GM18520 (cell line): ENCODE measurements around the gene SRGAP1.

Experiments
- ATAC-seq: cut with Tn5 transposase; IDR thresholded peaks from one replicate; pipeline ENCODE4 v1.9.1; 2021; ENCODE audit not compliant: unreplicated experiment

The SRGAP1 gene

GRCh38 chr12:63963868-63964267 is 119.4 kb downstream of the SRGAP1 start:
- ATAC-seq = no peak

- no peak for ATAC-seq
Observed at GRCh38 chr12:63964301-63964700, 119.8 kb downstream of the SRGAP1 start.

- no peak for ATAC-seq
Observed at GRCh38 chr12:63965936-63966605, 121.6 kb downstream of the SRGAP1 start.

DNA sequence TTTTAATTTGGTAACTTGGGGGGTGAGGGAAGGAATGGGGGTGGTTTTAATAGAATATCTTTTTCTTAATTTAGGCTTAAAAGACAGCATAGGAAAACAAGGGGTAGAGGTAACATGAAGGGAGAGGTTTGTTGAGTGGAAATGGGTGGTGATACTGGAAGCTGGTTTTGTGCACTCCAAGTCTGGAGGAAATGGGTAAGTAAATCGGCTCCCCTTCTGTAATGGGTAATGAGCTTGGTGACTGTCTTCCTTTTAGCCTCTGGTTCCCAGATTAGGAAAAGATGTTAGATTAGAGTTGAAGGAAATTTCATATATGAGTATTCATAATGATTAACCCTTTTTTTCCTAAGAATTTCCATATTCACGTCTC is 122.1 kb downstream of the SRGAP1 start:
- ATAC-seq = no peak

- no peak for ATAC-seq
Observed at GRCh38 chr12:63967358-63968145, 123.1 kb downstream of the SRGAP1 start.

DNA sequence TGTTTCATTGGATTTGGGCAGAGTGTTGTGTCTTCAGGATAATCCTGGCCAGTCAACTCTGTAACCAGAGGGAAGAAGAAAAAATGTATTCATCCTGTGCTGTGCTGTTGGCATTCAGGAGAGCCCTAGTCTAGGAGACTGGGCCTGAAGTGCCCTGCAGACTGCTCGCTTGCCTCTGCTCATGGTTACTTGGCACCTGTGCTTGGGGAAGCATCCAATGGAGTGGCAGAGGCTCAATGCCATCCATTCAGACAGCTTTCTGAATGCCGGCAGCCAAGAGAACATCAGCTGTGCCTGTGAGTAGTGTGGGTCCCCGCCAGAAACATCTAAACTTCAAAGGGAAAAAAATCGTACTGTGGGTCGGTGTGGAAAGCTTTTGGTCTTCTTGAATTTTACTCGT is 124.2 kb downstream of the SRGAP1 start:
- no peak for ATAC-seq

GRCh38 chr12:63976902-63977395 is 132.4 kb downstream of the SRGAP1 start:
- no peak for ATAC-seq

DNA sequence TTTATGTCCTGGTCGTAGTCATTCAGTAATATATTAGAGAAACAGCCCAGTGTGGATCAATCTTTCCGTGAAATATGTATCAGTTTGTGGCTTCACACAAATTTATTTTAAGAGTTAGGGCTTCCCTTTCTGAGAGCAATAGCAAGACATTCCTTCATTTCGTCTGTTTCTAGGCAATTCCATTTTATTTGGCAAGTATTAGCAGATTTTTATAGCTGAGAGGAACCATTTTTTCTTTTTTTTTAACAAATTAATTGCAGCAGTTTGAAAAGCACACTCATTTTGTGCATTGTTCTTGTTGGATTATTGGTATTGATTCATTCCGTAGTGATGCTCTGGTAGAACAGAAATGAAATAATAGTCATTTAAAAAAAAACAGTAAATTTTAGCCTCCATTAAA is 132.9 kb downstream of the SRGAP1 start:
- no peak for ATAC-seq

GRCh38 chr12:63978519-63978918 is 134.0 kb downstream of the SRGAP1 start:
- no peak for ATAC-seq

GRCh38 chr12:63980211-63980610 is 135.7 kb downstream of the SRGAP1 start:
- ATAC-seq = no peak

DNA sequence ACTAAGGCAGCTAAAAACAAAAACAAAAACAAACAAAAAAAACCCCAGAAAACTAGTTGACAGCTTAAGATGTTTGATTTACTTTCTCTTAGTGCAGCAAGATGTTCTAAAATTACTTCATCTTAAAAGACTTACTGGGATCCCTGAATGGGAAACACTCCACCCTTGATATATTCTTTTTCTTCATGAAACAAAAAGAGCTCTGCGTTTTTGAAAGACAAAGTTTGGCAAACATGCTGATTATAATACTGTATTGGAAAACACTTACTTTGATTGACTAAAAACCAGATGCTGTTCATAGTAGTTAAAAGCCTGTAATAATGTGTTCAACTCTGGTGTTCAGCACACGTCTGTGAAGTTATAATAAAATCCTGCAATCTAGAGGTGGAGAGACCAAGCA is 136.8 kb downstream of the SRGAP1 start:
- ATAC-seq = no peak

DNA sequence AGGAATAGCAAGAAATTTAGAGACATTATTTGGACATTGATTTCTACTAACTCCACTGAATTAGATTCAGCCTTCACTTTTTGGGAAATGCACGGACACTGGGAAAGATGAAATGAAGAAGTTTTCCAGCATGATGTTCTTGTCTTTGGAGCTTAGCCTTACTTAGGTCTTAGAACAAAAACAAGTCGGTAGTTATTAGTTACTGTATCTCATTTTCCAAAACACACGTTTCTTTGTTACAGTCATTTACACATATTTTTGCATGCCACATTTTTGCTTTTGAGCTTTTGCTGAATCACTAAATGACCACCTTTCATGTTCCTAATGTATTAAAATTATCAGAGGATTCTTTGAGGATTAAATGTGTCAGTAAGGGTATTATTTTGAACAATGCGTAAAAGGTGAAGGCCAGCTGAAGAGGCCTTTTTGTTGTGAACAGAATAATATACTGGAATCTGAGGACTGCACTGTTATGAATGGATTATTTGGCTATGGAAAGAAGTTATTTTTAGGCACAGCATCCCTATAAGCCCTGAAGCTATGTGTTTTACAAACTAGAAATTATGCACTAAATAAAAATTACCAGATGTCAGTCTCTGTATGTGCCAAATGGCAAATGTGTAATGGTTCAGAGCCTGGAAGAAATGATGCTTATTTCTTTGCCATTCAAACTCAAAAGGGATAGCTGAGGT is 138.2 kb downstream of the SRGAP1 start:
- ATAC-seq = no peak

- no peak for ATAC-seq
Observed at GRCh38 chr12:63985456-63985855, 141.0 kb downstream of the SRGAP1 start.

- no peak for ATAC-seq
Observed at GRCh38 chr12:63985945-63986344, 141.4 kb downstream of the SRGAP1 start.

DNA sequence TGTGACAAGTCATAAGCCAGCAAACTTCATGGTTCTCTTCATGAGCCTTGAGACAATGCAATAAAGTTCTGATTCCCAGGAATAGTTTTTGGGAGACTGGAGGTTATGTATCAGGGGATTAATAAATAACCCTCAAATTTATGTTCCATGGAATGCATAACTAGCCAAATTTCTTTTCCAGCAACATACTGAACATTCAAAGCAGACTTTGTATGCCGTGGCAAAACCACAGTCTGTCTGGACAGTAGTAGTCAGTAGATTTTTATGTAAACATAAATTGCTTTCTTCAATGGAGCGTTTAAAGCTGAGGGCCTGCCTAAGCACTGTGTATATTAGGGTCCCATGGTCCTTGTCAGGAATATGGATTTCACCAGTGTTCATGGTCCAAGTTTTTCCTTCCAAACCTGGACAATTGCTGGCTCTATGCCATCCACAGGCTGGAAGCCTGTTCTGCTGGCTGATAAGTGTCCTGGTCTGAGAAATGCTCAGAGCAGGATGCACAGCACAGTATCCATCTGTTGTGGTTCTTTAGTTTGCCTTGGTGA is 144.9 kb downstream of the SRGAP1 start:
- ATAC-seq = no peak

GRCh38 chr12:63990828-63991547 is 146.5 kb downstream of the SRGAP1 start:
- no peak for ATAC-seq

- no peak for ATAC-seq
Observed at GRCh38 chr12:63994704-63995103, 150.2 kb downstream of the SRGAP1 start.

DNA sequence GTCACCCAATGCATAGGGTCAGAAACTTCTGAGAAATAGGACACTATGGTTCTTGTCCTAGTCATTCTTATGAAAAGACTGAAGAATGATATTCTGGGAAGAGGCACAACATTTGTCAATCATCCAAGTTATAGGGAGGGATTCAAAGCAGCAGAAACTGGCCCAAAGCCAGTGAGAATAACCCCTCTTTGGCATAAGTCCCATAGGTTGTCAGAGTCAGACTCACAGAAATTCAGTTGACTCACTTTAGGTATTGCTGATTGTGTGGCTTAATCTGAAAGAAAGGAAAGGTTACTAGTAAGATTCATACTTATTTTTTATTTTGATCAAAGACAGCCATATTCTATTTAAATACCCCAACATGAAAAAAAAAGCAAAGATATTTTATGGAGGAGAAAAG is 151.0 kb downstream of the SRGAP1 start:
- no peak for ATAC-seq

GRCh38 chr12:63996556-63996955 is 152.1 kb downstream of the SRGAP1 start:
- ATAC-seq = no peak

DNA sequence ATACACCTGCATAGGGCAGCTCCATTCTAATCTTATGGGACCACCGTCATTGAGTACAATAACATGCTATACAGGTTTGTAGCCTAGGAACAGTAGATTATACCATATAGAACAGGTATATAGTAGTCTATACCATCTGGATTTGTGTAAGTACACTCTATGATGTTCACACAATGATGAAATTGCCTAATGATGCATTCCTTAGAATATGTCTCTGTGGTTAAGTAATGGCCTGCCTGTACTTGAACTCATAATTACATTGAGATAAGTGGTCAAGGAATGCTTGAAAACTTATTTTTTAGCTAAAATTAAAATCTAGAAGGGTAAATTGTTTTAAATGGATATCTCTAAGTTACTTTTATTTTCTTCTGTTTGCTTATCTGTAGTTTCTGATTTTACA is 152.7 kb downstream of the SRGAP1 start:
- ATAC-seq = no peak

- no peak for ATAC-seq
Observed at GRCh38 chr12:63998584-63998983, 154.1 kb downstream of the SRGAP1 start.
